GM19467 (cell line): ENCODE measurements around the gene CD300LG.
"Not testable (repeated sequence)": the region's sequence is repeated elsewhere in the genome, so short reads cannot be mapped to it uniquely, and the experiment has no call there.

ENCODE experiments used
- ATAC-seq: cut with Tn5 transposase; IDR thresholded peaks from one replicate; pipeline ENCODE4 v1.9.1; 2021; ENCODE audit warnings: mild to moderate bottlenecking, moderate library complexity; ENCODE audit not compliant: unreplicated experiment

Gene CD300LG

GRCh38 chr17:43846963-43847371, at the start of gene CD300LG:
TSS of gene CD300LG (plus strand) at chr17:43847176. CDS start at chr17:43847217, 41 bp downstream.
- ATAC-seq: no peak

GRCh38 chr17:43798024-43798423, 49.0 kb upstream of the CD300LG start:
- not testable (repeated sequence) for ATAC-seq

- ATAC-seq: no peak
Measured at GRCh38 chr17:43799047-43799446, 47.9 kb upstream of the CD300LG start.

- no peak for ATAC-seq
Measured at GRCh38 chr17:43800736-43801135, 46.2 kb upstream of the CD300LG start.

GRCh38 chr17:43801844-43802243, 45.1 kb upstream of the CD300LG start:
- no peak for ATAC-seq

- no peak for ATAC-seq
Measured at GRCh38 chr17:43803758-43804157, 43.2 kb upstream of the CD300LG start.

GRCh38 chr17:43805117-43805516, 41.9 kb upstream of the CD300LG start:
- ATAC-seq: no peak

- ATAC-seq: no peak
Measured at GRCh38 chr17:43808076-43808475, 38.9 kb upstream of the CD300LG start.

GRCh38 chr17:43809121-43809520, 37.9 kb upstream of the CD300LG start:
- no peak for ATAC-seq

- no peak for ATAC-seq
Measured at GRCh38 chr17:43810226-43810715, 36.7 kb upstream of the CD300LG start.

- no peak for ATAC-seq
Measured at GRCh38 chr17:43810823-43811222, 36.2 kb upstream of the CD300LG start.

- no peak for ATAC-seq
Measured at GRCh38 chr17:43812396-43813265, 34.3 kb upstream of the CD300LG start.

GRCh38 chr17:43813386-43813785, 33.6 kb upstream of the CD300LG start:
- no peak for ATAC-seq

GRCh38 chr17:43814026-43814425, 33.0 kb upstream of the CD300LG start:
- no peak for ATAC-seq

GRCh38 chr17:43814714-43815113, 32.3 kb upstream of the CD300LG start:
- no peak for ATAC-seq

- no peak for ATAC-seq
Measured at GRCh38 chr17:43816336-43817320, 30.3 kb upstream of the CD300LG start.

- ATAC-seq: no peak
Measured at GRCh38 chr17:43817826-43818225, 29.1 kb upstream of the CD300LG start.

- no peak for ATAC-seq
Measured at GRCh38 chr17:43818966-43819365, 28.0 kb upstream of the CD300LG start.

- ATAC-seq: no peak
Measured at GRCh38 chr17:43820759-43821158, 26.2 kb upstream of the CD300LG start.

GRCh38 chr17:43822570-43823190, 24.3 kb upstream of the CD300LG start:
- ATAC-seq: no peak
